Epithelial cell of prostate (primary cell): ENCODE data around the gene KCNK10.

Experiments used
- DNase-seq: peaks from one replicate; pipeline ENCODE4 v3.0.0-alpha.2; 2011; ENCODE audit warnings: low read depth, low spot score
- H3K27ac ChIP-seq: fragments of 450-650 bp; 2 replicates; pipeline ENCODE4 v1.5.1; 2017; ENCODE audit warnings: mild to moderate bottlenecking

The KCNK10 gene

DNA sequence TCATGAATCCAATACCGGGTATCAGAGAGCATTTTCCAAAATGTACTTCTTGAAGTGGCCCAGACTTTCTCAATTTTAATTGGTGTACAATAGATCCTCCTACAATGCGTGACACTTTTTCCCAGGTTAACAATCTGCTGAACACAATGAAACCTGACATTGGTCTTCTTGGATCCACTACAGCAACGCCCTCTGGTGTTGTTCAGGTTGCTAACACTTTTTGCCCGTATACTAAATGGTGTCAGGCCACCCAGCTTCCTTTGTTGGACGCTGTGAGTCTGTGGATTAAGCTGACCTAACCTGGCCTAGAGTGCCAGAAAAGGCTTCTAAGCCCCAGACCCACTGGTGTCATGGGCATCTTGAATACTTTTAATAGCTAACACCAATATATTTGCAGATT, 89.2 kb downstream of the KCNK10 start:
- H3K27ac ChIP-seq: no peak overlapping the region
- no peak for DNase-seq

DNA sequence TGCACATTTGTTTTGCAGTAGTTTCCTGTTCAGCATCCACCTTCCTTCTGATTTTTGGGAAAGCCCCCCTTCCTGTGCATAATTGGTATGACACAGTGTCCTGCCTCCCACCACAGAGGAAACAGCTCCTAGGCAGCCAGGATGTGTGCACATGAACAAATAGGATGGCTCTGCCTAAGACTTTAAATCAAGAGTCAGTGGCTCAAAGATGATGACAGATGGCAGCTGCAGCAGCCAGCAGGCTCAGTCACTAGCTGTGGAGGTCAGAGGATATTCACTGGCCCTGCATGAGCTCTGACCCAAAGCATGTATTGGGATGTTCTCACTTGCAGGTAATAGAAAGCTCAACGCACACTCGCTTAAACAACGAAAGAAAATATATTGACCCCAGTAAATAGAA, 90.3 kb downstream of the KCNK10 start:
- no peak overlapping the region for H3K27ac ChIP-seq
- no peak for DNase-seq

DNA sequence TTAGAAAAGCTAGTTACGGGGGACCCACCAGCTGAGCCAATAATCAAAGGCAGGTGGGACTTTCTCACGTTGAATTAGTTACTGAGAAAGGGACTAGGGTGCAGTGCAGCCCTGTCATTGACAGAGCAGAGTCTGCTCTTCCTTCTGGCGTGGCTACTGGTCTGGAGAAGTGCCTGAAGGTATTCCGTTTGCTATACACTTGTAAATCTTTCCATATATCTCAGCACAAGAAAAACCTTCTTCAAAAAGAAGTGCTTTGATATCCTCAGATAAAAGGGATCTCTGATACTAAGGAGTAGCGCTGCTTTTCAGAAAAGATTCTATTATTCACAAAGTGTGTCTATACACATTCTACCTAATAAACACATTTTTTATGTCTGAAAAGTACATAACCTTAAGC, 91.5 kb downstream of the KCNK10 start:
- H3K27ac ChIP-seq: no peak overlapping the region
- no peak for DNase-seq

DNA sequence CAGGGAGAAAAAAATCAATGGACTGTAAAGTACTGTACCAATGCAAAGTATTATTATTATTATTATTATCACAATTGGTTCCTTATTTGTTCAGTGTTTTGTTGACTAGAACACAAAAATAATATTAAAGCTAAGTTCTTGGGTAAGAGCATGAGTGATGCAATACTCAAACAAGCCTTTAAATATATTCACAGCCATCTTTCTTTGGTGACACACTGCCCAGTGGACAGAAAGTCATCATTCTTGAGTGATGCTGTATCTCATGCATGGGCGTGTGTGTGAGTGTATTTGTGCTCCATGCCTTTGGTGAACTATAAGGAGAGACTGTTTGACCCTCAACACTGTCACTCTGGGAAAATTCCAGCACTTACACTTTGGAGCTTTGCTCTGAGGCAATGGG, 93.6 kb downstream of the KCNK10 start:
- no peak overlapping the region for H3K27ac ChIP-seq
- DNase-seq: no peak

DNA sequence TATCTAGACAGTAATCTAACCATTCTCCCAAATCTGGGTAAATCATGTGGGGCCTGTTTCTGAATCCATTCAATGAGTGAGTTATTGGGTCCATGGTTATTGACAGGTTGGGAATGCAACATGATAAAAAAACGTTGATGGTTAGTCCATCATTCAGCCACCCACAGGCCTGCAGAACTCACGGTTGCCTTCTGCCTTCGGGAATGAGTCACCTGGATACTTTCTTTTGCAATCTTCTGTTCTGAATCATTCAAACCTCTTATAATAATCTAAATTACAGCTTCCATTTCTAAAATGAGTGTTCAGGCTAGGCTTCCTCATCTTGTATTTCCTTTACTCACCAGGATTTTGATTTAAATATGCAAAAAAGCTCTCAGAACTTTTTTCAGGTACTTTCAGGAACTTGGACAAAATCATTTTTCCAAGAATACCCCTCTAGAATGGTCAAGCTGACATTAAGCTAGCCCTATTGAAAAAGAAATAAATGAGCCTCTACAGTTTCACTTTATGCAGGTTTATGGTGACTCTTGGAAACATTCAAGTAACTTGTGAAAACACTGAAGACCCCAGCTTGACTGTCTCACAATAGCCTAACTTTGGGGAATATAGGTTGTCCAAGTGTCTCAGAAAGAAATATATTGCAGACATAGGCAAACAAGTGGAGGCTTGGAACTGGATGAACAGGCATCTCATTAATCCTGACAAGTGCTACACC, 94.4 kb downstream of the KCNK10 start:
- DNase-seq: no peak

DNA sequence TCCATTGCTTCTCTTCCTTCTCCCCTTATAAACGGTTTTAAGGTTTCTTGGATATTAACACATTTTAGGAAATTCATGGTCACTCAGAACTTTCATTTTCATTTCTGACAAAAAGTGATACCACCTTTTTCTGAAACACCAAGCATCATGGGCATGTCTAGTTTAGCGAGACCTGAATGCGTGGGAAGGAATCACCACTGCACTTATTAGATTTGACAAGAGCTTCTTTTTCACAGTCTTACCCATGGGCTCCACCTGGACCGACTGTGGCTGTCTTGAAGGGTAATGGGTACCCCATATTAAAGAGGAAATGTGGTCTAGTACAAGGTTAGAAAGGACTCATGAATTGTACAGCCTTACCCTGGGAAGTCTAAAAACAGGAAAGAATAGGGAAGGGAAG, 95.4 kb downstream of the KCNK10 start:
- no peak overlapping the region for H3K27ac ChIP-seq

More for the DNA sequence above, 94.4 kb downstream of the KCNK10 start:
- no peak overlapping the region for H3K27ac ChIP-seq

DNA sequence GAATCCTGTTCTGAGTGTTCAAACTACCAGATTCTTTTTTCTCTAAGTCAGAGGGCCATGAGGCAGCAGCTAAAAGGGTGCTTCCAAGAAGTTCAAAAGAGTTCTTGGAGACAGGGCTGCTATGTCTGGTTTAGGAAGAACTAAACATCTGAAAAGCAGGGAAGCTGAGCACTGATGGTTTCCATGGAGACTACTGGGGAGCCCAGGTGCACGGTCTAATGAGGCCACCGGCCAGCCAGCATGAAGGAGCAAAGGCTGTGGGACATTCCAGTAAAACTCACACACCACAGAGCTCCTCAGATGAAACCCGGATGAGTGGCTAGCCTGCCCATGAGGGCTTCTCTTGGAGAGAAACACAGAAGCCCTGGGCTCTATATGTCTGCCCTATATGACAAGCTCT, 97.3 kb downstream of the KCNK10 start:
- no peak for DNase-seq
- H3K27ac ChIP-seq: no peak overlapping the region

More for the DNA sequence above, 95.4 kb downstream of the KCNK10 start:
- no peak for DNase-seq

DNA sequence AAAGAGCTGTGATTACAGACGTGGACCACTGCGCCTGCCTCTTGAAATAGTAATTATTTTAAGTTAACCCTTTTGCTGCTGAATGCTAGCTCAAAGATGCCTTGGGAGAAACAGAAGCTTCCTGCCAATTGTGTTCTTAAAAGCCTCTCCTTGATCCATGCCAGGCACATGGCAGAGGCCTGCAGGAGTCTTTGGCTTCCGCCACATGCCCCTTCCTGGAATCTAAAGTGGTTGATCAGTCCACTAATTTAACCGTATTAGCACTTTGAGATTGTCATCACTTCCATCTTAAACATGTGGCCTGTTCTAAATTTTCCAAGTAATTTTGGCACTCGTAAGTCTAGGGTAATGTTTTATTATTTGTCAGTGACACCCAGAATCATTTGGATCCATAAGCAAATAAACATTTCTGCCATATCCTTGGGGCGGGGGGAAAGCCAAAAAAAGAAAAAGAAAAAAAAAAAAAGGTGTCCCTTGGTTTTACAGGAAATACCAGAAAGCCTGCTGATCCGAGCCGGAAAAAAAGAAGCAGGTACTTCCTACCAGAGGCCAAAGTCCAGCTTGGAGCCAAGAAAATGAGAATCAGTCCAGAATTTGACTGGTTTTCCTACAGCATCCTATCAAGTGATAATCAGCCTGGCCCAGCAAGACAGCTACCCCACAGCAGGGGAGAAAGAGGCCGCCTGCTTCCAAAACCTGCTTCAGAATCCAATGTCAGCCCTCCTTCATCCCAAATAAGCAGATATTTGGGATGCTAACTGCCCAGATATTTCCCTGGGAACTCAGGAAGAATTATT, 104.8 kb downstream of the KCNK10 start:
- DNase-seq: no peak
- H3K27ac ChIP-seq: no peak overlapping the region

DNA sequence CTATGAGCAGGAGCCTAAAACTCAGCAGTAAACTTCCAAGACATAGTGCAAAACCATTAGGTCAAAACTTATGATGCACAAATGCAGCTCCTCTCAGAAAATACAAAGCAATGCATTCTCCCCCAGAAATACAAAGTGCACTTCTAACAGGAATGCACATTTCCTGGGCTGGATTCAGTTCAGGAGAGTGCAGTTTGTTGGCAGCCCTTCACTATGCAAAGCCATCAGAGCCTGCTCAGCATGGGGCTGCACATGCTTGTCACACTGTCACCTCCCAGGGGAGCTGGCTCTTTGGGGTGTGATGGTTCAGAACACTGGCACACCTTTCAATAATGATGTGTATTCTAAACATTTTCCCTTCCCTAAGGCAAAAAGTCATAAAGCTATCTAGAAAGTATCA, 110.4 kb downstream of the KCNK10 start:
- H3K27ac ChIP-seq: no peak overlapping the region
- no peak for DNase-seq

DNA sequence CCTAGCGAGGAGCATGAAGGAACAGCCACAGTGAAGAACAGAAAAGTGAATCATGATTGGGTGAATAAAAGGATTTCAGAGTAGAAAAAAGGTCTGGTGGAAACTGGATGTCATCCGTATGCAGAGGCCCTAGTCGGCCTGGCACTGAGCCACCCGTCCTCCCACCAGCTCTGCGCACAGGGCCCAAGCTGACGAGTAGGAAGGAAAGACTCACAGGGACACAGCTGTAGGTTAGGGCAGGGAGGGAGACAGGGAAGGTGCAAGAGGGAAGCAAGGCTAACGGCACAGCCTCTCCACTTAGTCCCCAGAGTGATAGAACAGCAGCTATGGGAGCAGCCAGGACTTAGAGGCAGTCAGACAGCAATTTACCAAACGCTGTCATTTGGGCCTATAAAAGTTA, 112.6 kb downstream of the KCNK10 start:
- no peak overlapping the region for H3K27ac ChIP-seq
- DNase-seq: no peak

DNA sequence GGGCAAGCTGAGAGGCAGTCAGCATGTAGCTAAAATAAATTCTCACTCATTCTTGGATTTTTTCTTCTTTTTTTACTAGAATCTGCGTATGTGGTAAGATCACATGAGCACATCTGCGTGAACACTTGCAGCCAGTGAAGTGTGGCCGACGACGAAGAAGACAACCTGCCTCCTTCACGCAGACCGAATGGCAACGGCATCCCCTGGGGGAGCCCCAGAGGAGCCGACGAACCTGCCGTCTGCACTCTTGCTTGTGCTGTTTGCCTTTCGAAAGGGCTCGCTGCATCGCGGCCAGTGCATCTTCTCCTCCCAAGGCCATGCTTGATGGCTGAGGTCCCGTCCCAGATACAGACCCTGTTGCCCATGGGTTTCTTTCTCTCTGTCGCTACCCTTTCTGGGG, 113.8 kb downstream of the KCNK10 start:
- no peak overlapping the region for H3K27ac ChIP-seq
- no peak for DNase-seq

DNA sequence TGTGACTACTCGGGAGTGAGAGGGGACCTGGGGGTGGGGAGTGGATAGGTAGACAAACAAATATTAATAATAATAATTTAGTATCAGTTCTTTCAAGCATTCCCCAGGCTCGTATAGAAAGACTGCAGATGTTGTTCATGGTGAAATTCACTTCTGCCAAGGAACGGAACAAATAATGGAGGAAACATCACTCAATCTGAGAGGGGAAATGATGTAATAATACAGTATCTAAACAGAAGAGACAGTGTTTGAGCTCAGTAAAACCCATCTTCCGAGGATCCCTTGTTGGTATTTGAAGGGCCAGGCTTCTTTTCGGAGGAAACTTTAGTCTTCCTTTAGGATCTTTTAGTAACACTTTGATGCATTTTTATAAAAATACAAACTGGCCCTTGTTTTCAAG, 114.2 kb downstream of the KCNK10 start:
- DNase-seq: no peak
- H3K27ac ChIP-seq: no peak overlapping the region

DNA sequence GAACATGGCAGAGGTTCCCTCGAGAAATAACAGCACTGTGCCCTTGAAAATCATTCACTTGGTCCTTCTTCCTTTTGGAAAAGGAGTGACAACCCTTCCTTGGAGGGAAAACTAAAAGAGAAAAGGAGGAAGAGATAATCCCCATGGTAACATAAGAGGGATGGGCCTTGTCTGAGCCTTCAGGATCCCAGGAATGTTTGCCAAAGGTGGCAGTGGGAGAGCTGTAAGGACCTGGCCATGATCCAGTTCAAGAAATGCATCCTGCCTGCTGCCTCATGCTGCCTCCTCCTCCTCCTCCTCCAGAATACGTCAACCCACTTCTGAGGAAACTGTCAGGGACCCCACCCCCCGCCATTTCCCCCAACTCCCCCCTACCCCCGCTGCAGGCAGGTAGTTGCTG, 118.8 kb downstream of the KCNK10 start:
- H3K27ac ChIP-seq: no peak overlapping the region
- DNase-seq: no peak

DNA sequence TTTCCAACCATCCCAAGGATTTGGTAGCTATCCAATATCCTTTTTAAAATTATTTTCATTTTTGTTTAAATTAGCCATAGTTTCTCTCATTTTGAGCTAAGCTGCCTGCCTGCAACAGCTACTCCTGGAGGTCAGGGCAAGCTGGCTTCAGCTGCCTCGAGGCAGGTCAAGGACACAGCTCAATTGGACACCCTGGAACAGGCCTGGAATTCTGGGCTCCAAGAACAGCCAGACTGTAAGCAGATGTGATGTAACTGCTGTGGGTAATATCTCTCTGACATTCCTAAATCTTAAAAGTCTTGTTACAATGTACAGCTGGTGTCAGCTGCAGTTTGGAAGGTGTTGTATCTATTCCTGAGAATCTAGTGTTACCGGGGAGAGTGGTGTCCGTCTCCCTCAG, 119.8 kb downstream of the KCNK10 start:
- no peak overlapping the region for H3K27ac ChIP-seq
- DNase-seq: no peak

DNA sequence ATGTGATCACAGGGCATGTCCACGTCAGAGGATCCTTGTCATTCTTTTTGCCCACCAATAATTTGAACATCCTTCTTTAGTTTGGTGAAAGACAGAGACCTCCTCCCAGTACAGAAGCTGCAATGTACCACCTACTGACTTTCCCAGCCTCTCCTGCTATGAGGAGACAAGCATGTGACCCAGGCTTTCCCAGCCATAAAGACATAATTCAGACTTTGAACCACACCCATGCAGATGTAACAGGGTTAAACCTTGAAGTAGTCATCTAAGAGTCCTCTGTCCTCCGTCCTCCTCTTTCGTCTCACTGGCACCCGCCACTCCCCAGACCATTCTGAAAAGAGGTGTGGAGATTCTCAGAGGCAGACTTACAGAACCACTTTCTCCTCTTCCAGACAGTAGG, 120.8 kb downstream of the KCNK10 start:
- H3K27ac ChIP-seq: no peak overlapping the region
- no peak for DNase-seq

DNA sequence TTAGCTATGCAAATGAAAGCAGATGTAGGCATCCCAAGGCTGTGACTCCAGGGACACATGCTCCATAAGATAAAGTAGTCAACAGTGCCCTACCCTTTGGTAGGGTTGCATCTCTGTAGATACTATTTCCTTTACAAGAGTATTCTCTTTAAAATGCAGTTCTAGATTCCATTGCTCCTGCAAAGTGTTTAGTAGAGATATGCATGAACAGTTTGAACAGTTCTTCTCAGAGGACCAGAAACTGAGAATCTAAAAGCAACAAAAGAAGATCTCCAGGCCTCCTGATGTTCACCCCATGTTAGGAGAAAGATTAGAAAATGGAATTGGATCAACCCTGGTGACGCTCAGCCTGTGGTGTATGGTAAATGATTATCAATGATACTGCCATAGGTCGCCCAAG, 121.2 kb downstream of the KCNK10 start:
- H3K27ac ChIP-seq: no peak overlapping the region
- no peak for DNase-seq

DNA sequence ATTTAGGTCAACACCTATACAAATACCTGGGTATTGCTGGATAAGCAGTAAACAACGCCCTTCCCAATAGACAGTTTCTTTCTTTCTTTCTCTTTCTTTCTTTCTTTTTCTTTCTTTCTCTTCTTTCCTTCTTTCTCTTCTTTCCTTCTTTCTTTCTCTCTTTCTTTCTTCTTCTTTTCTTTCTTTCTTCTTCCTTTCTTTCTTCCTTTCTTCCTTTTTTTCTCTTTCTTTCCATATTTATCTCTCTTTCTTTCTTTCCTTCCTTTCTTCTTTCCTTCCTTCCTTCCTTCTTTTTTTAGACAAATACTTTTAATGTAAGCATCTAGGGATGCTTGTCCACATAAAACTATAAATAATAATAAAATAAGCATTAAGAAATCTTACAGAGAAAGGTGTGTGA, 123.2 kb downstream of the KCNK10 start:
- no peak for DNase-seq
- H3K27ac ChIP-seq: no peak overlapping the region

DNA sequence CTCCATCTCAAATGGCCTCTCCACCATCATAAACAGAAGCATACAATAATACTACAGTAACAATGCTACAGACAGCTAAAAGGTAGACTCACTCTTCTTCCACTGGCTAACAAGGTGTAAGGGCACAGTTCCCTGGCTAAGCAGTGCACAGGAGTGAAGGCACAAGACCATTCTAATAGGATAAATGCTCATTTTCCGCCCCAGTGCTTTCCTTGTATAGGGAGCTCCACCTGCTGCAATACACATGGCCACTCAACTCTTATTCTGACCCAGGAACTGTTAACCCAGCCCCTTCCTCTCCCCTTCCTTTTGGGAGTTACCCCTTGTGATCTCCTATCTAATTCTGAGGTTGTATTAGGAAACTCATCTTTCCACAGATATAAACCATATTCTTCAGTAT, 124.6 kb downstream of the KCNK10 start:
- no peak overlapping the region for H3K27ac ChIP-seq
- no peak for DNase-seq

DNA sequence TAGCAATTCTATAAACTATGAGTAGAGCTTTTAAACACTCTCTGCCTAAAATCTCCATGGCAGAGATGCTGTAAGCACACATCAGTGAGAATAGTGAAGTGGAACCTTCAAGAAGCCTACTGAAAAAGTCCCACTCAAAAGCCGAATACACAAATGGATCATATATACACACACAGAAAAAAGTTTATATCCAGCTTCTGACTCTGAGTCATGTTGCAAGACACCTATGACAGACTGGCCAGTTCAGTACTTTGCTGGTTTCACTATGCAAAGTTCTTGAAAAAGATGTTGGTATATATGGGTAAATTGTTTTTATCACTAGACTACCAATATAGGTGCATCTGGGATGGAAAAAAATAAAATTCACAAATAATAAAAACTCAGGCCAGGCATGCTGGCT, 126.1 kb downstream of the KCNK10 start:
- no peak for DNase-seq
- H3K27ac ChIP-seq: no peak overlapping the region

DNA sequence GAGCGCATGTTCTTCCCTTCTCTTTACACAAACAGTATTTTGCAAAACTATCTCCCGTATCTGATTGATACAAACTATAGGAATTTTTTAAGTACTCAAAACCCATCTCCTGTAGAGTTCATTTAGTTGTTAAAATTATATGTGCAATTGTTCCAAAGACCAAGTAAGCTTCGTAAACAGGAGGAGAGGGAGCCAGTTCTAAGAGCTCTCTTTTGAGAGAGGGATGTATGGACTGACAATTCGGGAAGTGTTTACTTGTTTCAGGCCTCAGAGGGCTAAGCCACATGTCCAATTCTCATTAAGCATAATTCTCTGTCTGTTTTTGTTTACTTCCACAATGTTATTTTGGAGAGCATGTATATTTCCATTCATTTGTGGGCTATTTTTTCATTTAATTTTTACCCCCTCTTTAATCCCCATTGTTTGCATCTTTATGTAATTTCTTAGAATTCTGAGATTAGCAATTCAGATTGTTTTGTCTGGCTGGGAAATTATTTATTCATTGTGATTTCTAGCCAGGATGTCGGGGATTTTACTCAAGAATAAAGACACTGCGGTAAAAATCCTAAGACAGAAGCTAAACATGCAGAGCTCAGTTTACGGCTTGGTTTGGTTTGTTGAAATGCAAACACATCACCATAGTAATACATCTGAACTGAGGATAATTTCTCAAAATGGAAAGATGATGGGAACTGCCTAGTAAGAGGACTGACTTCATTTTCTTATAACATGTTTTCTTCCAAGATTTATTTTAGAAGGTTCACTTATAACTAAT, 126.8 kb downstream of the KCNK10 start:
- H3K27ac ChIP-seq: no peak overlapping the region
- no peak for DNase-seq

DNA sequence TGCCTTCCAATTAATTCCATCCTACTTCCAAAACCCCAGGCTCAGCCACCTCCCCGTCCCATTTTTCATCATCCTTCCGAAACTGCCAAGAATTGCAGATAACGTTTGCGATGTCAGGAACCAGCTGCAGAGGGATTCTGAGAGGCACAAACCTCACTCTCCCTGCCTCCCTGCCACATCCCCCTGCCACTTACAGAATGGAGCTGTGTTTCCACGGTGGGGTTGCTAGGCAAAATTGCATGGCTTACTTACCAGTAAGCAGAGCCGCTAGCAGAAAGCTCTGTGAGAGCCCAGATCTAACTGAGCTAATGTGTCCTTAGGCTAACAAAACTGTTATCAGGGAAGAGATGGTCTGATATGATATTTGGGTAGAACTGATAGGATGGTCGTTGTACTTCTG, 127.4 kb downstream of the KCNK10 start:
- H3K27ac ChIP-seq: no peak overlapping the region
- no peak for DNase-seq
